ENCODE results near the gene SORL1.

SORL1 gene

GRCh38 chr11:121656328-121657090 lies 204.4 kb downstream of the SORL1 start:
- no peak for DNase-seq (ENCODE audit: low spot score)

DNA sequence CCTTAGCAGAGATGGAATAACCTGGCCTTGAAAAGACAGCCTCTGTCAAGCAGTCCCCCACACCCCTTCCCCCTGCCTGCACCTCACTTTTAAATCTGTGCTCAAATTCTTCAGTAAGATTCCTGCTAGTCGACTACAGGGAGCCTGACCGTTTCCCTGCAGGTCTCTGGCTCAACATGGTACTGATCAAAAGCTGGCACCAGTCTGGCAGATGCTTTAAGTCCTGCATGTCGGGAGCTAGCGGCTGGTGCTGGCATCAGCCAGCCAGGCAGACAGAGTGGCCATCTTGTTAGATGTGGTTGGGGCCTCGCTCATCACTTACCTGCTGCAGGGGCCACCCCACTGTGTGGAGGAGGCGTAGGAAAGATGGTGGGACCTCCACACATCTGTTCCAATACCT lies 205.0 kb downstream of the SORL1 start:
- no peak for DNase-seq (ENCODE audit: low spot score)

- DNase-seq (ENCODE audit: low spot score) = no peak
Measured at GRCh38 chr11:121659811-121660210, 207.7 kb downstream of the SORL1 start.

DNA sequence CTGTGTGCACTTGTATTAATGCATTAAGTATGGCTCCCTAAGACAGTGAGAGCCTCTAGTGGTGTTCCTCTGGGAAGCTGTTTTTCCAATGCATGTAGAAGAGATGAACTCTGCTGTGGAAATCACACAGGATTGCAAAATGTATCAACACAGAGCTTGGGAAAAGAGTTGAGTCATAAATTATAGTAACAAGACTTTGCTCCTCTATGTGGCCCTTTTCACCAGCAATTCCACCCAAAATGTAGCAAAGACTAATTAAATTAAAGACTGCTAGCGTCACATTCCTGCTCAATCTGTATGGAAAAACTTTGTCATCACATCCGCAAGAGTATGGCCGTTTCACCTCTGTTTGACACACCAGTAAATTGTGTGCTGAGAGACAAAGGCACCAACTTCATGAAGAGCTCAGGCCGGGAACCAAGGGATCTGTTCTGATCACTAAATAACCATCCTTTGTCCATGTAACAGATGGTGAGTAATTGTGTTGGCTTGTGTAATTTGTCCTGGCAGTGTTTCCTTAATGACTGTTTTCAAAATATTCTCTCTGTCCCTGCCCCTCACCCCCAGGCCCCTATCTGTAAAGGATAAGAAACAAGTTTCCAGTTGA lies 209.9 kb downstream of the SORL1 start:
- DNase-seq (ENCODE audit: low spot score) = peak; percentile 67

DNA sequence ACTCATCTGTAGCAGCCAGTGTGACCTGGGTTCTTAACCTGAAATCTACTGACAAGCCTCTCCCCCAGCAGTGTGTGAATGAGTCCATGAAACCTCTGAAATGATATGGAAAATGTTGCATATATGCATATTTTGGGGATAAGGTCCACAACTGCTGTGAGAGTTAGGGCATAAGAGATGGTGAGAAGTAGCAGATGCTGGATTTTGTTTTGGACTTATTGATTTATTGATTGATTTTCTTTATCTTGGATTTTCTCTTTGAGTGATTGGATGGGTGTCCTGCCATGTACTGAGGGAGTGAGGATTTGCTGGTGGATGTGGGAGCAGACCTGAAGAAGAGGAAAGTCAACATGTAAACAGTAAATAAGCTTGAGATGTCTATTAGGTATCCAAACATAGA lies 212.0 kb downstream of the SORL1 start:
- no peak for DNase-seq (ENCODE audit: low spot score)

GRCh38 chr11:121665206-121665838 lies 213.2 kb downstream of the SORL1 start:
- no peak for DNase-seq (ENCODE audit: low spot score)

- no peak for DNase-seq (ENCODE audit: low spot score)
Measured at GRCh38 chr11:121667836-121668235, 215.7 kb downstream of the SORL1 start.

- DNase-seq (ENCODE audit: low spot score) = no peak
Measured at GRCh38 chr11:121669422-121669821, 217.3 kb downstream of the SORL1 start.

DNA sequence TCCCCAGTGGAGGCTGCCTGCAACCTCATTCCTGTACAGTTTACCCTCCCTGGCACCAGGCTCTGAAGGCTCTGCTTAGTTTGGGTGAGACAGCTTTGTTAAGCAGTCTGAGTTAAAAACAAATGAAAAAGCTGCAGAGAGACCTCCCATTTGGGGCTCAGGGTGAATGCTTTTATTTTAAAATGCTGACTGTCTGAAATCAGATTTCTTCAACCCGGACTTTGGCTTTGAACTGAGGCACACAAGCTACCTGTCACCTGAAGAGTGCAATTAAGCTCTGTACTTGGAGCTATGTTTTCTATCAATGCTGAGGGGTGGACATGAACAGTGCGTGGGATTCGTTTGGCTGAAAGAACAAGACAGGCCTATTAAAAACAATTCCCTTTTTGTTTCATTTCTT lies 218.2 kb downstream of the SORL1 start:
- no peak for DNase-seq (ENCODE audit: low spot score)

DNA sequence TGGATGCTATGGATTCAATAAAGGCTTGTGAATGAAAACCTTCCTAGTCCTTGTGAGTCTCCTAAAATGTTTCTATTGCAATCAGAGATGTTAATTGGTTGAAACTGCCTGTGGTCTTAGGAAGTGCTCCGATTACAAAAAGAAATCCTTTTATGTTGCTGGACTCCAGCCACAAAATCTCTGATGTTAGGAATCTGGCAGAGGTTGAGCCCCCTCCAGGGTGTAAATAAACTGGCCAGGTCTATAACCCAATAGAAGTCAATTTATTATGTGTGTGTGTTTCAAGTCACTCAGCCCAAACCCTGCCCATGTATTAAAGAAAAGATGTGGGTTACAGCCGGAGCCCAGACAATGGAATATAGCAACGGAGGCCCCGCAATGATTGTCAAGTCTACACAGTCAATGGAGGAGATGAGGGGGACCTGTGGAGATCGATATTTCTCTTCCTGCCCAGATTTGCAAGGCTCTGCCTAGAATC lies 218.7 kb downstream of the SORL1 start:
- DNase-seq (ENCODE audit: low spot score) = no peak

- DNase-seq (ENCODE audit: low spot score) = no peak
Measured at GRCh38 chr11:121671283-121672168, 219.4 kb downstream of the SORL1 start.

DNA sequence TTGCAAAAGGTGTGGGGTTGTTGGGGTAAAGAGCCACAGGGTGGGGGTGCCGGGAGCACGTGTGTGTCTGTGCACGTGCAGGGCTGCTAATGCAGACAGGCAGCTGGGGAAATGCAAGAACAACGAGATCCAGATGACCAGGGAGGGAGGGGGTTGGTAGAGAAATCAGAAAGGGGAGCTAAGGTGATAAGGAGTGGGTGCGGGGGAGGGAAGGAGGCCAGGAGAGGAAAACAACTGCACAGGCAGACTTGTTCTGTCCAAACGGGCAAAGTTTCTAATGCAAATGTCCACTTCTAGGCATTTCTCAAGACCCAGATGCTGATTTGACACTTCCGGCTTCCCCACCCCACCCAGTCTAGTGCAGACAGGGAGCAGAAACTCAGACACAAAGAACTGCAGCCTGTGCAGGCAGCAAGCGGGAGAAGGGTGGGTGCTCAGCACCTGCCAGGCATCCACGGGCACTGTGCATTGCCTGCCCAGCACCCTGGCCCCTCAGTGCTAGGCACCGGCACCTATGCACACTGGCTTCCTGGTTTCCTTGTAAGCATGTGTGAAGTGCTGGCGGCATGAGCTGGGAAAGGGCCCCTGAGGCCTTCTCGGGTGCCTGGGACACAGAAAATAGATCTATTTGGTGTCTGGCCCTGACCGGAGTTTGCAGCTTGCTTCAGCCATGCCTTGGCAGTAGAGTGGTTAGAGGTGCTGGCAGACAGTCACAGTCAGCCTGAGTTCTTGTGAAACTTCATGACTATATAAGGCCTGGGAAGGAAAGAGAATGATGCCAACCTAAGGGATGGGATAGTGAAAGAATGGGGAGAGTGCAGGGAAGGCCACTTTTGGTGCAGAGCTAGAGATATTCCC lies 220.7 kb downstream of the SORL1 start:
- DNase-seq (ENCODE audit: low spot score) = peak; percentile 69

DNA sequence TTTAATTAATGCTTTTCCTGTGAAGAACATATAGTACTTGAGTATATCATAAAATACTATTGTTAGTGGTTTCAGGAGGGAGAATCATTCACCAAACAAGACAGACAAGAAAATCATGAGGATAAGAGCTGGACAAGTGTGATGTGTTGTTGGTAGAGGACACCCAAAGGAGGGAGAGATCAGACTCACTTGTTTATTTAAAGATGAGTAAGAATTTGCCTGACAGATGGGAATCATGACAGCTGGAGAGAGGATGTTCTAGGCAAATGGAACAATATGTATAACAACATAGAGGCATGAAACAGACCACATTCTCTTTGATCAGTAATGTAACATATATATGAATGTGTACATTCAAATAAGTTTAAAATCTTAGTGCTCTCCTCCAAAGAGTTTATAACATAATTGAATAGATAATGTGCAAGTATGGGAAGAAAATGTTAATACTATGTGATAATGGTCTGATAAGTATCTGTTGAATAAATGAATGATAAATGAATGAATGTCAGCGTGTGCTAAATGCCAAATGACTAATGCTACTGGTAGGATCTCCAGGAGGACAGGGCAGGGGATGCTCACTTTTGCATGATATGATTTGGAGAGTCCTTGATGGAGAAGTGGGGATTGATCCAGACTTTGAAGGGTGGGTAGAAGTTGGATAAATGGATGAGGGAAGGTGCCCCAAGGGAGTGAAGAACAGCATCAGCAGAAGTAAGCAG lies 229.6 kb downstream of the SORL1 start:
- DNase-seq (ENCODE audit: low spot score) = no peak
